ENCODE data around the gene EAF1. TPM values are rescaled to one million over a fixed set of nuclear protein-coding genes. Genes with fewer than 3 reads are reported as not detected.
"Not testable (repeated sequence)": the region's sequence is repeated elsewhere in the genome, so short reads cannot be mapped to it uniquely, and the experiment has no call there.

Gene EAF1
- total and polyA plus RNA-seq, 7 donors = 7.2 to 17.8 (median 11.8) TPM

DNA sequence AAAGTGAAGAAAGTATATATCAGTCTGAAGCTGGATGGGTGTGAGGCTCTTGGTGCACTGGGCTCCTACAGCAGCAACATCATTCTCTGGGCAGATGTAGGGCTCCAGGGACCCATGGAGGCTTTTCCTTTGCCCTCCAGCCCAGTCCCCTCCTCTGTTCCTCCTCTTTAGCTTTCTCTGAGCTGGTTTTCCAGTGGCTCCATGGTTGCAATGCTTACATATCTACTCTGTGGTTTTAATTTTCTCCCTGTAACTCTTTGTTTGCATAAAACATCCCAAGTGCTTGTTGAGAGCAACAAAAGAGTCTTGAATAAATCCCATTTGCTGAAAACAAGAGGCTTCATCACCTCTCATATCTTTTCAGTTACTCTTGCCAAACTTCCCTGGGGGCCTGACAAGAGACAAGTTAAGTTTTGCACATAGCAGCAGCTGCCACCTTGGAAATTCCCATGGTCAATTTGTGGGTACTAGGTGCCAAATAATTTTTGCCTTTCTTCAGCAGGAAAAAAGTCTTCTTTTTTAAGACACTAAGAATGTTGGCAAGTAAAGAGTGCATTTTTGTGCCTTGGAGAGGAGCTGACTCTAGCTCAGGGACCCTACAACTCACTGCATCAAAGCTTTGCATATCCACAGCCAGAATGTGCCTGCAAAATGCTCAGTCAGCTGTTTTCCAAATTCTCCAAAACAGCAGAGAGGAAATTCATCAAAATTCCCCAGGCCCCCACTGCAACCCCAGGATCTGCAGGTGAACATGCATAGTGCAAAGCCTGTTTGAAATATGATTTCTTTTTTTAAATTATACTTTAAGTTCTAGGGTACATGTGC, 52.2 kb downstream of the EAF1 start:
- Histone ChIP-seq H3K9me3 (no peaks in the 10 kb centered on the region), H3K4me1 (no peaks in the 10 kb centered on the region), H3K36me3 (no peaks in the 10 kb centered on the region), H3K27me3 (no peaks in the 10 kb centered on the region), H3K4me3 (no peak overlapping the region), H3K27ac (no peak overlapping the region)
- TF ChIP-seq POLR2AphosphoS5 (IDR thresholded peaks at IDR 0.05) (no peak), CTCF (IDR thresholded peaks at IDR 0.05) (no peak), POLR2A (IDR thresholded peaks at IDR 0.05) (no peak), EP300 (IDR thresholded peaks at IDR 0.05) (no peak)
- intact Hi-C loops (cut with DNase I) = no loop called here
- DNase-seq = no peak

DNA sequence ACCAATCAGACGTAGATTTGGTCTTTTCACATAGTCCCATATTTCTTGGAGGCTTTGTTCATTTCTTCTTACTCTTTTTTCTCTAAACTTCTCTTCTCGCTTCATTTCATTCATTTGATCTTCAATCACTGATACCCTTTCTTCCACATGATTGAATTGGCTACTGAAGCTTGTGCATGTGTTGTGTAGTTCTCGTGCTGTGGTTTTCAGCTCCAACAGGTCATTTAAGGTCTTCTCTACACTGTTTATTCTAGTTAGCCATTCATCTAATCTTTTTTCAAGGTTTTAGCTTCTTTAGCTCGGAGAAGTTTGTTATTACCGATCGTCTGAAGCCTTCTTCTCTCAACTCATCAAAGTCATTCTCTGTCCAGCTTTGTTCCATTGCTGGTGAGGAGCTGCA, 57.2 kb downstream of the EAF1 start:
- H3K4me1 ChIP-seq; H3K4me3 ChIP-seq; H3K9me3 ChIP-seq; H3K27me3 ChIP-seq; DNase-seq; intact Hi-C loops (cut with DNase I); H3K27ac ChIP-seq: not testable (repeated sequence)
- WGBS, 2 donors = 92 to 93% methylated on average over 6 of the region's 6 CpGs
- H3K36me3 ChIP-seq = peaks cover 0 to 18% (median 3%) of the 10 kb centered on the region in 4 donors

GRCh38 chr3:15486020-15486419, 58.6 kb downstream of the EAF1 start:
- Histone ChIP-seq H3K4me3 (no peak overlapping the region), H3K4me1 (no peaks in the 10 kb centered on the region), H3K27ac (no peak overlapping the region), H3K27me3 (no peaks in the 10 kb centered on the region), H3K9me3 (no peaks in the 10 kb centered on the region), H3K36me3 (peaks cover 0 to 18% (median 3%) of the 10 kb centered on the region in 4 donors)
- no peak for DNase-seq
- 95 to 96% methylated on average over 2 of the region's 2 CpGs for WGBS, 2 donors
- intact Hi-C loops (cut with DNase I) = no loop called here
- TF ChIP-seq CTCF (IDR thresholded peaks at IDR 0.05) (no peak), POLR2AphosphoS5 (IDR thresholded peaks at IDR 0.05) (no peak), POLR2A (IDR thresholded peaks at IDR 0.05) (no peak), EP300 (IDR thresholded peaks at IDR 0.05) (no peak)

DNA sequence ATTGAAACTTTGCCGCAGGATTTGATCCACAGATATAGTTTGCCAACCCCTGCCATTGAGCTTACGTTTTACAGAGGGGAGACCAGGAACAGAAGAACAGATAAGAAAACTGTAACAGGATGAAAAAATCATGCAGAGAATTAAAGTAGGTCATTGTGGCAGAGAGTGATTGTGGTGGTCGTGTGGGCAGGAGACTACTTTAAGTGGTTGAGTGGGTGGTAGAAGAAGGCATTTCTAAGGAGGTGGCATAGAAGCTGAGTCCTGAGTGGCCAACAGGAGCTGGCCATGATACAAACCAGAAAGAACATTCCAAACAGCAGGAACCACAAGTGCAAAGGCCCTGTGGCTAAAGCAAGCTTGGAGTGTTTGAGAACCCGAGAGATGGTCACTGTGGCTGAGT, 59.6 kb downstream of the EAF1 start:
- Histone ChIP-seq H3K27ac (no peak overlapping the region), H3K36me3 (peaks cover 0 to 18% (median 3%) of the 10 kb centered on the region in 4 donors), H3K27me3 (no peaks in the 10 kb centered on the region), H3K4me1 (no peaks in the 10 kb centered on the region), H3K4me3 (no peak overlapping the region), H3K9me3 (no peaks in the 10 kb centered on the region)
- TF ChIP-seq CTCF (IDR thresholded peaks at IDR 0.05) (no peak), POLR2A (IDR thresholded peaks at IDR 0.05) (no peak), POLR2AphosphoS5 (IDR thresholded peaks at IDR 0.05) (no peak), EP300 (IDR thresholded peaks at IDR 0.05) (no peak)
- WGBS, 2 donors = 88 to 89% methylated on average over 4 of the region's 4 CpGs
- intact Hi-C loops (cut with DNase I) = no loop called here
- DNase-seq = no peak

GRCh38 chr3:15488002-15488401, 60.6 kb downstream of the EAF1 start:
- H3K9me3 ChIP-seq = no peaks in the 10 kb centered on the region
- no peak overlapping the region for H3K27ac ChIP-seq
- no peaks in the 10 kb centered on the region for H3K27me3 ChIP-seq
- 95 to 97% methylated on average over 9 of the region's 9 CpGs for WGBS, 2 donors
- intact Hi-C loops (cut with DNase I) = no loop called here
- H3K4me1 ChIP-seq = no peaks in the 10 kb centered on the region
- no peak overlapping the region for H3K4me3 ChIP-seq
- no peak for TF ChIP-seq EP300 (IDR thresholded peaks at IDR 0.05)
- no peak for TF ChIP-seq POLR2A (IDR thresholded peaks at IDR 0.05)
- no peak for TF ChIP-seq CTCF (IDR thresholded peaks at IDR 0.05)
- no peak for TF ChIP-seq POLR2AphosphoS5 (IDR thresholded peaks at IDR 0.05)
- H3K36me3 ChIP-seq = peaks cover 0 to 18% (median 3%) of the 10 kb centered on the region in 4 donors
- DNase-seq = no peak
